OCI-LY3 (cell line): ENCODE data around the gene MED12L.

Source experiments
- CTCF ChIP-seq: fragments of 200-600, 300-600 bp; sonication (generic); IDR thresholded peaks from 2 replicates; pipeline ENCODE4 v1.5.1; 2014; ENCODE audit warnings: antibody characterized with exemption, low read length, low read depth
- EZH2phosphoT487 ChIP-seq: fragments of 200-600 bp; shearing (Covaris generic); IDR thresholded peaks from 2 replicates; pipeline ENCODE4 v1.6.1; 2018; ENCODE audit warnings: antibody characterized with exemption, mixed run types, low read depth

- TF ChIP-seq CTCF (no peak), EZH2phosphoT487 (no peak)
Measured at GRCh38 chr3:151483961-151484520, 398.6 kb downstream of the MED12L start.
